WTC11 (cell line): ENCODE results near the gene MGST3. TPM values are rescaled to one million over a fixed set of nuclear protein-coding genes. Genes with fewer than 3 reads are reported as not detected.

Experiments
- ATAC-seq: fragments of 200-7000 bp; cut with Tn5 transposase; 2 replicates; pipeline ENCODE4 v1.10.0; 2021; ENCODE audit warnings: mild to moderate bottlenecking, moderate library complexity
- CTCF ChIA-PET: fragments of 300-600 bp; sonication (Branson Sonifier 250); formaldehyde crosslinking; loops from one replicate; lab custom pipeline; 2021; ENCODE audit warnings: antibody characterized with exemption; lab: Charles Lee
- POLR2A ChIA-PET: fragments of 350-600 bp; sonication (Branson Sonifier 250); formaldehyde crosslinking; loops from one replicate; lab custom pipeline; 2021; ENCODE audit warnings: antibody characterized with exemption; lab: Charles Lee
- DNase-seq: peaks from one replicate; pipeline ENCODE4 v3.0.0; 2021; ENCODE audit warnings: low spot score
- H3K27ac Mint-ChIP-seq: 2 replicates; pipeline ENCODE4 v1.8.0; 2021; ENCODE audit warnings: mixed read lengths
- H3K27me3 Mint-ChIP-seq: 2 replicates; pipeline ENCODE4 v1.8.0; 2021; ENCODE audit warnings: low read depth, mild to moderate bottlenecking, moderate library complexity, mixed read lengths
- H3K36me3 Mint-ChIP-seq: 2 replicates; pipeline ENCODE4 v1.8.0; 2021; ENCODE audit warnings: mixed read lengths
- H3K4me1 Mint-ChIP-seq: 2 replicates; pipeline ENCODE4 v1.8.0; 2022; ENCODE audit warnings: mixed read lengths
- H3K4me3 Mint-ChIP-seq: 2 replicates; pipeline ENCODE4 v1.8.0; 2021; ENCODE audit warnings: mild to moderate bottlenecking, moderate library complexity, mixed read lengths
- H3K9me3 Mint-ChIP-seq: 2 replicates; pipeline ENCODE4 v1.8.0; 2021; ENCODE audit warnings: mixed read lengths
- AFF4 ChIP-seq: sonication (generic); formaldehyde crosslinking; IDR thresholded peaks from 2 replicates; pipeline ENCODE4 v1.8.1; 2023; ENCODE audit warnings: mild to moderate bottlenecking, missing genetic modification reagents, borderline replicate concordance
- E2F1 ChIP-seq: sonication (generic); formaldehyde crosslinking; IDR thresholded peaks from 2 replicates; pipeline ENCODE4 v1.8.0; 2022; ENCODE audit warnings: mild to moderate bottlenecking, missing genetic modification reagents
- FOXK1 ChIP-seq: sonication (generic); formaldehyde crosslinking; IDR thresholded peaks from 2 replicates; pipeline ENCODE4 v1.8.0; 2022; ENCODE audit warnings: mild to moderate bottlenecking, moderate library complexity, missing genetic modification reagents
- HMGXB4 ChIP-seq: sonication (generic); formaldehyde crosslinking; IDR thresholded peaks from 2 replicates; pipeline ENCODE4 v1.8.1; 2023; ENCODE audit warnings: mild to moderate bottlenecking, moderate library complexity, missing genetic modification reagents
- NFYB ChIP-seq: sonication (generic); formaldehyde crosslinking; conservative IDR thresholded peaks from 2 replicates; pipeline ENCODE4 v1.8.0; 2022; ENCODE audit warnings: low read depth, missing genetic modification reagents
- RELA ChIP-seq: sonication (generic); formaldehyde crosslinking; IDR thresholded peaks from 2 replicates; pipeline ENCODE4 v1.8.1; 2022; ENCODE audit warnings: missing genetic modification reagents, mild to moderate bottlenecking, borderline replicate concordance
- SMAD3 ChIP-seq: sonication (generic); formaldehyde crosslinking; IDR thresholded peaks from 2 replicates; pipeline ENCODE4 v1.8.0; 2022; ENCODE audit warnings: missing genetic modification reagents, mild to moderate bottlenecking, borderline replicate concordance
- TCF7 ChIP-seq: sonication (generic); formaldehyde crosslinking; IDR thresholded peaks from 2 replicates; pipeline ENCODE4 v1.8.0; 2022; ENCODE audit warnings: mild to moderate bottlenecking, low read depth, missing genetic modification reagents, moderate library complexity
- ZBTB21 ChIP-seq: sonication (generic); formaldehyde crosslinking; IDR thresholded peaks from 2 replicates; pipeline ENCODE4 v1.8.1; 2023; ENCODE audit warnings: mild to moderate bottlenecking, missing genetic modification reagents, borderline replicate concordance
- ZNF138 ChIP-seq: sonication (generic); formaldehyde crosslinking; conservative IDR thresholded peaks from 2 replicates; pipeline ENCODE4 v1.8.1; 2022; ENCODE audit warnings: mild to moderate bottlenecking, moderate library complexity, missing genetic modification reagents
- ZNF416 ChIP-seq: fragments of 250-450 bp; sonication (Bioruptor Pico); IDR thresholded peaks from 2 replicates; pipeline ENCODE4 v1.9.0; 2021; ENCODE audit warnings: mild to moderate bottlenecking, inconsistent platforms
- total RNA-seq: library from RNA; stranded (reverse); gene quantifications from 3 replicates; pipeline ENCODE4 v1.2.3, GENCODE V29; 2021
- TF ChIP-seq, protein P1 (sequence below): sonication (generic); formaldehyde crosslinking; IDR thresholded peaks from 2 replicates; pipeline ENCODE4 v1.8.0; 2023; ENCODE audit warnings: missing genetic modification reagents, mild to moderate bottlenecking, borderline replicate concordance
- TF ChIP-seq, protein P2 (sequence below): fragments of 250-450 bp; sonication (Bioruptor Pico); IDR thresholded peaks from 2 replicates; pipeline ENCODE4 v1.8.0; 2021; ENCODE audit warnings: mild to moderate bottlenecking
- TF ChIP-seq, protein P3 (sequence below): sonication (generic); formaldehyde crosslinking; IDR thresholded peaks from 2 replicates; pipeline ENCODE4 v1.8.0; 2022; ENCODE audit warnings: mild to moderate bottlenecking, missing genetic modification reagents

Gene MGST3
- total RNA-seq, 1 experiment from 2014 or later: 137 TPM

DNA sequence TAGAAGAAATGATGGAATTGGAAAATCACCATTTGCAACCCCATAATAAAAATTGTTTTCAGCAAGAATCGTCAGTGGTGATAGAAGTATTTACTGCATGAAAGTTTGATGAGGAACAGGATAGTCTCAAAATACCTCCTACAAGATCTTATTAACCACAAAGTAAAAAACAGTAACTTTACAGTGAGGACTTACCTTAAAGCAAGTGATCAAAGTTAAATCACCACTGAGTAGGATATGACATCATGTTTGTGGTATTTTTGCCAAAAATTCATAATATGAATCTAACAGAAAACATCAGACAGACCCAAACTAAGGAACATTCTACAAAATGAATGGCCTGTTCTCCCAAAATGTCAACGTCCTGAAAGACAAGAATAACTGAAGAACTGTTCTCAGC is 47.5 kb downstream of the MGST3 start (continued):
- TF ChIP-seq TCF7 (CRISPR knock-in tag) (no peak), AFF4 (CRISPR knock-in tag) (no peak), HMGXB4 (CRISPR knock-in tag) (no peak), FOXK1 (no peak), ZNF416 (CRISPR knock-in tag) (no peak), RELA (CRISPR knock-in tag) (no peak), NFYB (CRISPR knock-in tag) (no peak)
- TF ChIP-seq, protein P1, sequence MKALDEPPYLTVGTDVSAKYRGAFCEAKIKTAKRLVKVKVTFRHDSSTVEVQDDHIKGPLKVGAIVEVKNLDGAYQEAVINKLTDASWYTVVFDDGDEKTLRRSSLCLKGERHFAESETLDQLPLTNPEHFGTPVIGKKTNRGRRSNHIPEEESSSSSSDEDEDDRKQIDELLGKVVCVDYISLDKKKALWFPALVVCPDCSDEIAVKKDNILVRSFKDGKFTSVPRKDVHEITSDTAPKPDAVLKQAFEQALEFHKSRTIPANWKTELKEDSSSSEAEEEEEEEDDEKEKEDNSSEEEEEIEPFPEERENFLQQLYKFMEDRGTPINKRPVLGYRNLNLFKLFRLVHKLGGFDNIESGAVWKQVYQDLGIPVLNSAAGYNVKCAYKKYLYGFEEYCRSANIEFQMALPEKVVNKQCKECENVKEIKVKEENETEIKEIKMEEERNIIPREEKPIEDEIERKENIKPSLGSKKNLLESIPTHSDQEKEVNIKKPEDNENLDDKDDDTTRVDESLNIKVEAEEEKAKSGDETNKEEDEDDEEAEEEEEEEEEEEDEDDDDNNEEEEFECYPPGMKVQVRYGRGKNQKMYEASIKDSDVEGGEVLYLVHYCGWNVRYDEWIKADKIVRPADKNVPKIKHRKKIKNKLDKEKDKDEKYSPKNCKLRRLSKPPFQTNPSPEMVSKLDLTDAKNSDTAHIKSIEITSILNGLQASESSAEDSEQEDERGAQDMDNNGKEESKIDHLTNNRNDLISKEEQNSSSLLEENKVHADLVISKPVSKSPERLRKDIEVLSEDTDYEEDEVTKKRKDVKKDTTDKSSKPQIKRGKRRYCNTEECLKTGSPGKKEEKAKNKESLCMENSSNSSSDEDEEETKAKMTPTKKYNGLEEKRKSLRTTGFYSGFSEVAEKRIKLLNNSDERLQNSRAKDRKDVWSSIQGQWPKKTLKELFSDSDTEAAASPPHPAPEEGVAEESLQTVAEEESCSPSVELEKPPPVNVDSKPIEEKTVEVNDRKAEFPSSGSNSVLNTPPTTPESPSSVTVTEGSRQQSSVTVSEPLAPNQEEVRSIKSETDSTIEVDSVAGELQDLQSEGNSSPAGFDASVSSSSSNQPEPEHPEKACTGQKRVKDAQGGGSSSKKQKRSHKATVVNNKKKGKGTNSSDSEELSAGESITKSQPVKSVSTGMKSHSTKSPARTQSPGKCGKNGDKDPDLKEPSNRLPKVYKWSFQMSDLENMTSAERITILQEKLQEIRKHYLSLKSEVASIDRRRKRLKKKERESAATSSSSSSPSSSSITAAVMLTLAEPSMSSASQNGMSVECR (CRISPR knock-in tag): no peak

DNA sequence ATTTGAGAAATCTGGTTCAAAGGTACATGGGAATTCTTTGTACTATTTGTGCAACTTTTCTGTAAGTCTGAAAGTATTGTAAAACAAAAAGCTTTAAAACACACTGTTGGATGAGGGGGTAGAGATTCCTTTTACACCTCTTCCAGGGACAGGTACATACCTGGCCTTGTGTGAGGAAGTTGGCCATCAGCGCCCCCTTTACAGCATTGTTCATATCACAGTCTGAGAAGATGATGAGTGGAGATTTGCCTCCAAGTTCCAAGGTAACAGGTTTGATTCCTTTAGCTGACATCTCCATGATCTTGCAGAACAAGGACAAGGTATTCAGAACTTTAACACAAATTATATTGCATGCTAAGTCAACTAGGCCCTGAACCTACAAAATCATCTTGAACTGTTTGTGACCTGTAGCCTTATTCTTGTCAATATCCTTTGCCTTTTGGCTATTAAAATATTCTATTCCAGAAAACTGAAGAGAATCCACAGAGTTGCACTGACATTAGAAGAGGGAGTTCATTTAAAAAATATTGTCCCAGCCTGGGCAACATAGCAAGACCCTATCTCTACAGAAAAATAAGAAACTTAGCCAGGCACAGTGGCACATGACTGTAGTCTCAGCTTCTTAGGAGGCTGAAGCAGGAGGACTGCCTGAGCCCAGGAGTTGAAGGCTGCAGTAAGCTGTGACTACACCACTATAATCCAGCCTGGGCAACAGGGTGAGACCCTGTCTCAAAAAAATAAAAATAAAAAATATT is 48.4 kb downstream of the MGST3 start:
- DNase-seq (peak; percentile 18), ATAC-seq (peak; percentile 69)
- no peak for TF ChIP-seq ZBTB21 (CRISPR knock-in tag)
- no peak for TF ChIP-seq E2F1 (CRISPR knock-in tag)
- no peak for TF ChIP-seq ZNF138 (CRISPR knock-in tag)
- TF ChIP-seq SMAD3 (CRISPR knock-in tag): no peak
- TF ChIP-seq, protein P2, sequence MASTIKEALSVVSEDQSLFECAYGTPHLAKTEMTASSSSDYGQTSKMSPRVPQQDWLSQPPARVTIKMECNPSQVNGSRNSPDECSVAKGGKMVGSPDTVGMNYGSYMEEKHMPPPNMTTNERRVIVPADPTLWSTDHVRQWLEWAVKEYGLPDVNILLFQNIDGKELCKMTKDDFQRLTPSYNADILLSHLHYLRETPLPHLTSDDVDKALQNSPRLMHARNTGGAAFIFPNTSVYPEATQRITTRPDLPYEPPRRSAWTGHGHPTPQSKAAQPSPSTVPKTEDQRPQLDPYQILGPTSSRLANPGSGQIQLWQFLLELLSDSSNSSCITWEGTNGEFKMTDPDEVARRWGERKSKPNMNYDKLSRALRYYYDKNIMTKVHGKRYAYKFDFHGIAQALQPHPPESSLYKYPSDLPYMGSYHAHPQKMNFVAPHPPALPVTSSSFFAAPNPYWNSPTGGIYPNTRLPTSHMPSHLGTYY: no peak
- TF ChIP-seq, protein P3, sequence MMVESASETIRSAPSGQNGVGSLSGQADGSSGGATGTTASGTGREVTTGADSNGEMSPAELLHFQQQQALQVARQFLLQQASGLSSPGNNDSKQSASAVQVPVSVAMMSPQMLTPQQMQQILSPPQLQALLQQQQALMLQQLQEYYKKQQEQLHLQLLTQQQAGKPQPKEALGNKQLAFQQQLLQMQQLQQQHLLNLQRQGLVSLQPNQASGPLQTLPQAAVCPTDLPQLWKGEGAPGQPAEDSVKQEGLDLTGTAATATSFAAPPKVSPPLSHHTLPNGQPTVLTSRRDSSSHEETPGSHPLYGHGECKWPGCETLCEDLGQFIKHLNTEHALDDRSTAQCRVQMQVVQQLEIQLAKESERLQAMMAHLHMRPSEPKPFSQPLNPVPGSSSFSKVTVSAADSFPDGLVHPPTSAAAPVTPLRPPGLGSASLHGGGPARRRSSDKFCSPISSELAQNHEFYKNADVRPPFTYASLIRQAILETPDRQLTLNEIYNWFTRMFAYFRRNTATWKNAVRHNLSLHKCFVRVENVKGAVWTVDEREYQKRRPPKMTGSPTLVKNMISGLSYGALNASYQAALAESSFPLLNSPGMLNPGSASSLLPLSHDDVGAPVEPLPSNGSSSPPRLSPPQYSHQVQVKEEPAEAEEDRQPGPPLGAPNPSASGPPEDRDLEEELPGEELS: no peak
- Mint-ChIP-seq H3K27me3 (no peaks in the 10 kb centered on the region), H3K36me3 (peaks cover 62% of the 10 kb centered on the region), H3K27ac (no peak overlapping the region), H3K4me3 (no peak overlapping the region), H3K4me1 (no peaks in the 10 kb centered on the region), H3K9me3 (peaks cover 9% of the 10 kb centered on the region; the same call in 1 of the 2 replicates)
- ChIA-PET CTCF (interaction anchor here (0.6 to 1.5 kb wide), 2 partner anchors 77 to 1612 kb away, joined by 4 to 5 read pairs; no protein-coding TSS in a partner anchor), POLR2A (no interaction called here)
